ENCODE data around the gene LINS1. TPM values are rescaled to one million over a fixed set of nuclear protein-coding genes. Genes with fewer than 3 reads are reported as not detected.

The LINS1 gene
- total and polyA plus RNA-seq, 2 donors (not counting 1 experiment from before 2014, with no cell fraction given): 14.3 to 46.4 TPM

GRCh38 chr15:100571592-100572167 is 30.3 kb downstream of the LINS1 start:
- Histone ChIP-seq H4K20me1 (ENCODE audit: control insufficient read depth, insufficient read depth, low read length, poor library complexity, severe bottlenecking) (no peaks in the 10 kb centered on the region), H3K9me3 (ENCODE audit: control extremely low read depth in 1 of 3, control insufficient read depth in 2 of 3, insufficient read depth in 1 of 3, low read length in 2 of 3) (no peaks in the 10 kb centered on the region), H3K36me3 (replicated peaks in 1 of 2; ENCODE audit: control extremely low read depth in 1 of 2, control insufficient read depth in 1 of 2, extremely low read depth in 1 of 2, insufficient read depth in 2 of 2, low read length in 1 of 2) (peaks cover 0 to 17% of the 10 kb centered on the region in 2 experiments), H3K4me1 (ENCODE audit: control insufficient read depth in 2 of 2, insufficient read depth in 2 of 2, low read length in 2 of 2) (no peaks in the 10 kb centered on the region), H2AFZ (ENCODE audit: insufficient read depth, low read depth, low read length, poor library complexity, severe bottlenecking) (no peak overlapping the region), H3K4me3 (ENCODE audit: control extremely low read depth in 1 of 5, extremely low read depth in 1 of 5, insufficient read depth in 1 of 5, low read depth in 2 of 5, low read length in 4 of 5) (no peak overlapping the region), H3K27ac (ENCODE audit: low read length in 2 of 2) (no peak overlapping the region), H3K79me2 (ENCODE audit: control insufficient read depth, insufficient read depth, low read length) (no peaks in the 10 kb centered on the region), H3K9ac (ENCODE audit: low read length) (no peak overlapping the region), H3K27me3 (replicated peaks in 1 of 4; ENCODE audit: control extremely low read depth in 1 of 4, control insufficient read depth in 3 of 4, insufficient read depth in 4 of 4, low read length in 3 of 4) (no peaks in the 10 kb centered on the region), H3K4me2 (replicated peaks; ENCODE audit: low read depth, low read length, poor library complexity, severe bottlenecking) (no peak overlapping the region)
- Mint-ChIP-seq H3K27ac (no peak overlapping the region), H3K27me3 (no peaks in the 10 kb centered on the region), H3K9me3 (ENCODE audit: insufficient read depth) (no peaks in the 10 kb centered on the region), H3K4me3 (no peak overlapping the region), H3K4me1 (peaks cover 2% of the 10 kb centered on the region)
- intact Hi-C loops (cut with micrococcal nuclease): loop anchor here (1.0 to 2.0 kb wide), 3 partner anchors 29 to 643 kb away; no protein-coding TSS in a partner anchor
- 96% methylated on average over 4 of the region's 6 CpGs for WGBS (ENCODE audit: insufficient coverage)
- POLR2A ChIA-PET: no interaction called here
- CTCF ChIA-PET: interaction anchor here (1.1 to 6.4 kb wide), 7 partner anchors 30 to 646 kb away, joined by 3 to 73 read pairs (median 5); partner anchors contain the start of genes ADAMTS17, ASB7 and LINS1
- no peak for ATAC-seq (ENCODE audit: low read depth)
- TF ChIP-seq EZH2 (IDR thresholded peaks at IDR 0.05; ENCODE audit: borderline replicate concordance, insufficient read depth, low read depth, low read length, poor library complexity, severe bottlenecking): no peak
- TF ChIP-seq, protein P1, sequence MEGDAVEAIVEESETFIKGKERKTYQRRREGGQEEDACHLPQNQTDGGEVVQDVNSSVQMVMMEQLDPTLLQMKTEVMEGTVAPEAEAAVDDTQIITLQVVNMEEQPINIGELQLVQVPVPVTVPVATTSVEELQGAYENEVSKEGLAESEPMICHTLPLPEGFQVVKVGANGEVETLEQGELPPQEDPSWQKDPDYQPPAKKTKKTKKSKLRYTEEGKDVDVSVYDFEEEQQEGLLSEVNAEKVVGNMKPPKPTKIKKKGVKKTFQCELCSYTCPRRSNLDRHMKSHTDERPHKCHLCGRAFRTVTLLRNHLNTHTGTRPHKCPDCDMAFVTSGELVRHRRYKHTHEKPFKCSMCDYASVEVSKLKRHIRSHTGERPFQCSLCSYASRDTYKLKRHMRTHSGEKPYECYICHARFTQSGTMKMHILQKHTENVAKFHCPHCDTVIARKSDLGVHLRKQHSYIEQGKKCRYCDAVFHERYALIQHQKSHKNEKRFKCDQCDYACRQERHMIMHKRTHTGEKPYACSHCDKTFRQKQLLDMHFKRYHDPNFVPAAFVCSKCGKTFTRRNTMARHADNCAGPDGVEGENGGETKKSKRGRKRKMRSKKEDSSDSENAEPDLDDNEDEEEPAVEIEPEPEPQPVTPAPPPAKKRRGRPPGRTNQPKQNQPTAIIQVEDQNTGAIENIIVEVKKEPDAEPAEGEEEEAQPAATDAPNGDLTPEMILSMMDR (IDR thresholded peaks at IDR 0.05): no peak
- no peak for DNase-seq

- TF ChIP-seq, protein P1 (IDR thresholded peaks at IDR 0.05): no peak
- no peak for TF ChIP-seq EZH2 (IDR thresholded peaks at IDR 0.05; ENCODE audit: borderline replicate concordance, insufficient read depth, low read depth, low read length, poor library complexity, severe bottlenecking)
- CTCF ChIA-PET: interaction anchor here (1.2 to 6.4 kb wide), 3 partner anchors 221 to 642 kb away, joined by 4 to 73 read pairs (median 5); no protein-coding TSS in a partner anchor
- Mint-ChIP-seq H3K9me3 (ENCODE audit: insufficient read depth) (no peaks in the 10 kb centered on the region), H3K27ac (no peak overlapping the region), H3K4me1 (no peaks in the 10 kb centered on the region), H3K4me3 (no peak overlapping the region), H3K27me3 (no peaks in the 10 kb centered on the region)
- WGBS (ENCODE audit: insufficient coverage): no CpG with 5 or more reads among the region's 4 CpGs
- no peaks in the 10 kb centered on the region for H4K20me1 ChIP-seq (ENCODE audit: control insufficient read depth, insufficient read depth, low read length, poor library complexity, severe bottlenecking)
- intact Hi-C loops (cut with micrococcal nuclease): no loop called here
- no peaks in the 10 kb centered on the region for H3K27me3 ChIP-seq (replicated peaks in 1 of 4; ENCODE audit: control extremely low read depth in 1 of 4, control insufficient read depth in 3 of 4, insufficient read depth in 4 of 4, low read length in 3 of 4)
- POLR2A ChIA-PET: no interaction called here
- no peaks in the 10 kb centered on the region for H3K79me2 ChIP-seq (ENCODE audit: control insufficient read depth, insufficient read depth, low read length)
- no peak overlapping the region for H2AFZ ChIP-seq (ENCODE audit: insufficient read depth, low read depth, low read length, poor library complexity, severe bottlenecking)
- no peaks in the 10 kb centered on the region for H3K9me3 ChIP-seq (ENCODE audit: control extremely low read depth in 1 of 3, control insufficient read depth in 2 of 3, insufficient read depth in 1 of 3, low read length in 2 of 3)
- DNase-seq (no peak), ATAC-seq (ENCODE audit: low read depth) (no peak)
- H3K9ac ChIP-seq (ENCODE audit: low read length): no peak overlapping the region
- no peaks in the 10 kb centered on the region for H3K4me1 ChIP-seq (ENCODE audit: control insufficient read depth in 2 of 2, insufficient read depth in 2 of 2, low read length in 2 of 2)
- H3K36me3 ChIP-seq (replicated peaks in 1 of 2; ENCODE audit: control extremely low read depth in 1 of 2, control insufficient read depth in 1 of 2, extremely low read depth in 1 of 2, insufficient read depth in 2 of 2, low read length in 1 of 2): peaks cover 0 to 17% of the 10 kb centered on the region in 2 experiments
- no peak overlapping the region for H3K27ac ChIP-seq (ENCODE audit: low read length in 2 of 2)
- no peak overlapping the region for H3K4me3 ChIP-seq (ENCODE audit: control extremely low read depth in 1 of 5, extremely low read depth in 1 of 5, insufficient read depth in 1 of 5, low read depth in 2 of 5, low read length in 4 of 5)
- no peak overlapping the region for H3K4me2 ChIP-seq (replicated peaks; ENCODE audit: low read depth, low read length, poor library complexity, severe bottlenecking)
Observed at GRCh38 chr15:100570735-100571313, 31.2 kb downstream of the LINS1 start.
